ENCODE results near the gene TELO2.

TELO2 gene

DNA sequence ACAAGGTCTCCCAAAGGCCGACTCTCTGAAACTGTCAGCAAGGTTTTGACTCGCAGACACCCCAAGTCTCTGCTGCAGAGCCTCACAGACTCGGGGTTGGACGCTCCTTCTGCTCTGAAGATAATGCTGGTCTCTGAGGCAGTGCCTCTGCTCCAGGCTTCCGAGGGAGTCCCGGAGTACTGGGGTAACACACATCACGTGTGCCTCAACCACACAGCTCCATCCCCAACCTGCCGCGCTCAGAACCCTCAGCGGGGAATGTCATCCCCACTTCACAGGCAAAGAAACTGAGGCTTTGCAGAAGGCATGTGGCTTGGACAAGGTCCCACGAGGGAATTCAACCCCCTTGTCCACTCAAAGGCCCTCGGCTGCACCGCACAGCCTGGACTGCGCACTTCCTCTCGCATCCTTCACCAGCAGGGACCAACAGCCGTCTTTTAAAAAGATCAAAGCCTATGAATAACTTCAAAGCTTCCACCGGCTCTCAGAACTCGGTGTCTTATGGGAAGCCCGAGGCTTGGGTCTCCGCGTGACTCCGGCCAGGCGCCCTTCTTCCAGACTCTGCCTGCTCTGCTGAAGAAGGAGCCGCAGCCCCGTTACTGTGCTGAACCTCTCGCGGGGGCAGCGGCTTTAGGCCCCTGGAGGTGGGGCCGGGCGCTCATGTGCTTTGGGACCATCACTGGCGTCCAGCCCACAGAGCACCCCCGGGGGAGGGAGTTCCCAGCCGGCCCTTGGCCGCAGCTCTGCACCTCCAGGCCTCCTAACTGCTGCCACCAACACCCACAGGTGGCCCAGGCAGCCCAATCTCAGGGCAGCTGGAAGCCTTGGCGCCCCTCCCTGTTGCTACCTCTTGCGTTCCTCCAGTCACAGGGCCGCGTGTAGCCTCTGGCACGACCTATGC lies 42.5 kb downstream of the TELO2 start:
- no peak for DNase-seq (ENCODE audit: low read depth in 3 of 3)

DNA sequence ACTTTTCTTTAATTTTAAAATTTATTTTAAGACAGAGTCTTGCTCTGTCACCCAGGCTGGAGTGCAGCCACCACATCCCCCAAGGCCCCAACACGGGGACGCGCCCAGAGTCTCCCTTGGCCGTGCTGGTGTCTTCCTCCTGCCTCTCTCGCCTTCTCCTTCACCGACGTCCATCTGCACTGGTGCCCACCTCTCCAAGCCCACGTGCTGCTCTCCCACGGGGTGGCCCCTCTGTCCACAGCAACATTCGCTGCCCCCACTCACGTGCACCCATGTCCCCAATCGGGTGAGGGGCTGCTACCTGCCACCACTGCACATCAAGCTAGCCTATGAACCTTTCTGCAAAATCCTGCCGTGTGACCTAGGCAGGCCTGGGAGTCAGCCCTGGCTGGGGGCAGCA lies 43.4 kb downstream of the TELO2 start:
- DNase-seq (ENCODE audit: low read depth in 3 of 3) = no peak

DNA sequence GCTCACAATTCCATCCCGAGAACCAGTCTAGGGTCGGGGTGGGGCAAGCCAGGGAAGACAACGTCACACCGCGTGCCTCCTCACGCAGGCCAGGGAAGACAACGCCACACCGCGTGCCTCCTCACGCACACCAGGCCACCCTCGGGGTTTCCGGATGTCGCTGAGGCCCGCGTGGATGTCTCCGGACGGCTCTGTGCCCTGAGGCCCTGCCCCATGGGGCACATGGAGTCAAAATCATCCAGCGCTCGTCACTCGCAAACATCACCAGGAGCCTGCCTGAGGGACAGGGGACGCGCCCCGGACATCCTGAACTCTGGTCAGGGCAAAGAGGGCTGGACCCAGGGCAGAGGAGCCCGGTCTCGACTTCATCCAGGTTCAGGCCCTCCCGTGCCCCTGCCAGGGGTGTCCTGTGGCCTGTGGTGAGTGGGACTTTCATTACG lies 44.0 kb downstream of the TELO2 start:
- no peak for DNase-seq (ENCODE audit: low read depth in 3 of 3)

DNA sequence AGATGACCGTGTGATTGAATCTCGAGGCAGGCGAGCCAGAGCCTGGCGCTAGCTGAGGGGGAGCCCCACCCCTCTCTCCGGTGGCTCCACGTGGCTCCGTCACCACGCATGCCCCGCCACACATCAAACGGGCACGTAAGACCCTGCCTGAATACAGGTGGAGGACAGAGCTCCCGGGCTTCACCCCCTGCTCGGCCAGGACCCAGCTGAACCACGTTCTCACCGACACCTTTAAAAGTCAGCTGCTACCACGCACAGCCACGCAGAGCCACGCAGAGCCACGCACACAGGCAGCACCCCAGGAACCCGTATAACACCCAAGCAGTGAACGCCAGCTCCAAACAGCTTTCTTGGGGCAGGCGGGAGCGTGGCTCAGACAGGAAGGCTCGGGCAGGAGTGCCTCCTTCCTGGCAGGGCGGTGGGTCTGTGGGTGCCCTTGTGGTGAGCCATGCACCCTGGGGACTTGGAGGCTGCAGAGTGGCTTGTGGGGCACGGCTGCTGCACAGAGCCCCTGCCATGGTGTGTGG lies 44.7 kb downstream of the TELO2 start:
- DNase-seq (ENCODE audit: low read depth in 3 of 3) = no peak

DNA sequence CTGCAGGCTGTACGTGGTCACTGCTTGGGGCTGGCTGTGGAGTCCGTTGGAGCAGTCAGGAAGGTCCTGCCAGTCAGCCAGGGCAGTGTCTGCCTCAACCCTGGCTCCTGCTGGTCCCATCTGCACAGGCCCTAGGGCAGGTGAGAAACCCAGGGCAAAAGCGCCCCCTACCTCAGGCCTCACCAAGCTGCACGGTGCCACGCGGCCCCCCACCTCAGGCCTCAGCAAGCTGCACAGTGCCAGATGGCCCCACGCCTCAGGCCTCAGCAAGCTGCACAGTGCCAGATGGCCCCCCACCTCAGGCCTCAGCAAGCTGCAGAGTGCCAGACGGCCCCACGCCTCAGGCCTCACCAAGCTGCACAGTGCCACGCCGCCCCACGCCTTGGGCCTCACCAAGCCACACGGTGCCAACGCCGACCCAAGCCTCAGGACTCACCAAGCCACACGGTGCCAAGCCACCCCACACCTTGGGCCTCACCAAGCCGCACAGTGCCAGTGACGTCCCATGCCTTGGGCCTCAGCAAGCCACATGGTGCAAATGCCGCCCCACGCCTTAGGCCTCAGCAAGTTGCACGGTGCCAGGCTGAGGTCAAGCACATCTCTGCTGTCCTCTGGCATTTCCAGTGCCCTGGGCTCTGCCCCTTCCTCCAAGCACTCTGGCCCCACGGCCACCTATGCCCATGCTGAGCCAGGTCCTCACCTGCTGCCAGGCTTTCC lies 45.8 kb downstream of the TELO2 start:
- no peak for DNase-seq (ENCODE audit: low read depth in 3 of 3)

DNA sequence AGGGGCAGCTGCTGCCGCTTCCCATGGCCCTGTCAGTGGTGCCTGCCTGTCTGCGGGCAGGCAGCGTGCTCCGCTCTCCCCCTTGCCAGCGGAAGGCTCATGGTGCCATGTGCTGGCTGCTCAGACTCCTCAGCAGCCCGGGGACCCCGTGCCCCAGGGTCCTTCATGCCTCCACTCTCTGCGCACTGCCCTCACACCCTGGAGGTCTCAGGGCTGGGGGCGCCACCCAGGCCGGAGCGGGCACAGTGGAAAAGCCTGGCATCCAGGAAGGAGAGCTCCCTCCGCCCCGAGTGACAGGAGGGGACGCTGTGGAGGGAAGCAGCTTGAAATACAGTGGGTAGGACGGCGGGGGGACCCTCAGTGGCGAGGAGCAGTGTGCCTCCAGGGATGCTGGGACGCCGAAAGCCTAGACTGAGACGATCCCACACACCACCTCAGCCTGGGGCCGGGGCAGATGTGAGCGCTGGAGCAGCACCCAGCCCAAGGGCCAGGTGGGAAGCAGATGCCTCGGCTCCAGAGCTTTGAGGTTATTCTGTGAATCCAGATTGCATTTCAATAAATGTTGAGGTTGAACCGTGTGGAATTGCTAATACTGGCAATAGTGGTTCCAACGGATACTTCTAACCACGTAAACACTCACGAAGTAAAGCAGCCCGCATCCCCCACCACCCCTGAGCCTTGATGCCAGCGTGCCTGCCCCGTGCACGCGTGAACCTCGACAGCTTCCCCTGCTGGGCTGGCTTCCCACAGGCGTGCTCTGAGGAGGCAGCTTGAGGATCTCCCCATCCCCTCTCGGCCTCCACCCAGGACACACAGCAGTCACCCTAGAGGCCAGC lies 46.8 kb downstream of the TELO2 start:
- no peak for DNase-seq (ENCODE audit: low read depth in 3 of 3)

DNA sequence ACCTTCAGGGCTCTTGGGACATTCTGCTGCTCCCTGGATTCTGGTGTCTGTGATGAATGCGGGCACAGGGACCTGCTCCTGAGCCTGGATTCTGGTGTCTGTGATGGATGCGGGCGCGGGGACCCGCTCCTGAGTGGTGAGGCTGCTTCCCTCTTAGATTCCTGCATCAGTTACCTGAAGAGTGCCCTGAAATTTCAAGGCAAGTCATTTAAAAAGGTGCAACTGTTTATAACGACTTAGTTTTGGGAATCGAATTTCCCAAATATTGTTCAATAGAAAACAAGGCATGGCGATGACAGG lies 47.3 kb downstream of the TELO2 start:
- DNase-seq (ENCODE audit: low read depth in 3 of 3) = no peak

DNA sequence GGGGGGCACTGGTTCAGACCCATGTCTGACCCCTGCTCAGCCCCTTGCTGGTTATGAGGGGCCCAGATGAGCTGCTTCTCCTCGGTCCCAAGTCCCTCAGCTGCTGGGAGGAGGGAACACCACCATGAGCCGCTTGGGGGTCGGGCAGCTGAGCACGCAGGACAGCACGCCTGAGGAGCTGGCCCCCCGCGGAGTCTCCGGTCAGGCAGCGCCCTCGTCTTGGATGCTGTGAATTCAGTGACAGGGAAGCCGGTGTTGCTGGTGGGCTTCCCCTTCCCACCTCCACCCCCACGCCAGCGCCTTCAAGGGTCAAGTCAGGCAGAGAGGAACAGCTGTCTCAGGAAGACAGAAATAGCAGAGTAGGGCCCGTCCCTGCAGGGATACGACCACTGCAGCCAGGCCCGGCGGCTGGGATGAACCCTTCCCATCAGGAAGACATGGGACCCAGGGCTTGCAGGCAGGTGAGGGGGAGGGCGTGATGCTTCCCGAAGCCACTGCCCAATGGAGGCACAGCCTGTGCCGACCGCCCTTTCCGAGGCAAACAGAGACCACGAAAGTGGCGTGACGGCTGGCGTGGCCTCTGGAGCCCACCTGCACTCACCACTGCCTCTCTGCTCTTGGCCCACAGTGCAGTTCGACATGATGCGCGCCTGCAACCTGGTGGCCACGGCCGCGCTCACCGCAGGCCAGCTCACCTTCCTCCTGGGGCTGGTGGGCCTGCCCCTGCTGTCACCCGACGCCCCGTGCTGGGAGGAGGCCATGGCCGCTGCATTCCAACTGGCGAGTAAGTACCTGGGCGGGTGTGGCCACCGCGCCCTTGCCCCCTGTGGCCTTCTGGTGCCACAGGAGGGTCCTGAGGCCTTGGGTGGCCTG lies 48.4 kb downstream of the TELO2 start:
- no peak for DNase-seq (ENCODE audit: low read depth in 3 of 3)

DNA sequence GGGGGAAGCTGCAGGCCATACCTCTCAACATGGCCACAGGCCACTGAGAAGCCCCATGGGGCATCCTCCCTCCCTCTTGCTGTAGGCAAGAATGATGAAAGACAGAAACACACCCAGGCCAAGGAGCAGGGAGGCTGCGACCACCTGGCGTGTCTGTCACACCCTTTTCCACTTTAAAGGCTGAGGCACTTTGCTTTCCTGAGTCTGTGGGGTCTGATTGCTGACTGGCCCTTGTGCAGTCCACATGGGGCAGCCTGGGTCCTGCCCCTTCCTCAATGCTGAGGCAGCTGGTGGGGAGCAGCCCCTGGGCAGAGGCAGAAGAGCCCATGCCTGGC lies 49.0 kb downstream of the TELO2 start:
- DNase-seq (ENCODE audit: low read depth in 3 of 3) = no peak

DNA sequence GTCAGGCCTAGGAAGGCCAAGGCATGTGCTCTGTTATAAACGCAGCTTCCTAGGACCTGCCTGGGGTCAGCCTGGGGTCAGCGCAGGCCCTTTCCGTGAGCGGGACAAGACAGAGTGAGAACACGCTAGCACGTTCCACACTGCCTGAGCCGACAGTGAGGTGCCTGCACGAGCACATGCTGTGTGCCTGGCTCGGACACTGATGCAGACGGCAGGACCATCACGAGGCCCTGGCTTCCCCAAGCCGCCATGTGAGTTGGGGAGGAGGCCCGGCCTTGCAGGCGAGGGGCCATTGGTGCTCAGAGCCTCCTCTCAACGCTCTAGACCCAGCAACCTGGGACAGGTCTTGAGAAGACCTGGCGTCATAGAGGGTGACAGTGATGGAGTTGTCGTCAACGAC lies 49.4 kb downstream of the TELO2 start:
- DNase-seq (ENCODE audit: low read depth in 3 of 3) = no peak

DNA sequence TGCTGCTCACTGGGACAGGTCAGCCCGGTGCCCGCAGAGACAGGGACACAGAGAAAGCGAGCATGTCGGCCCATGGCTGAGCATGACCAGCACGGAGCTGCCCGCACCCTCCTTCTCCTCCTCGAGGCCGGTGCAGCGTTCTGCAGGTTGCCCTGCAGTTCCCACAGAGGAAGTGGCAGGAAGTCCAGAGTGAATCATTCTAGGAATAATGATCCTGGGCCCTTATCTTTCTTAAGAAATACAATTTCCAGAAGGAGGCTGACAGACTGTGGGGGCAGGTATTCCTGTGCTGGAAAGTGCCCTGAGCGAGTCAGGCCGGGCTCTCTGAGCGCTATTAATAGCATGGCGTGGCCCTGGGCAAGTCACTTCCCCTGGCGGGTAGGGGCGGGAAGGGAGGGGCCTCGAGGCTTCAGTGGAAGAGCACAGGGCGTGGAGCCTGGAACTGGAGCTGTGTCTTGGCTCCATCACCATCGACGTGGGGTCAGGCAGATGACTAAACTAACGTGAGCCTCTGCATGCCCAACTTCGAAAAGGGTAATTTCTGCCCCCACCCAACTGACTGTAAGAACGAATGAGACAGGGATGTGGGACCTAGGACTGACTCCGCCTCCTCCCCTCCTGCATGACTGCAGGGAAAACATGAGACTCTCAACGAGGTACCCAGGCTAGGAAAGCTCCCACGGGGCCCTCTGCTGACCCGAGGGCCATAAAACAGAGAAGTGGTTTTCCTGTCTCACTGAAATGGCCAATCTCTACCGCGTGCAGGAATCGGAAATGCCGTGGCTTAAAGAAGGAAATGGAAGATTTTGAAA lies 50.1 kb downstream of the TELO2 start:
- DNase-seq (ENCODE audit: low read depth in 3 of 3) = peak in 2 of 3 experiments; percentile 32 to 35

DNA sequence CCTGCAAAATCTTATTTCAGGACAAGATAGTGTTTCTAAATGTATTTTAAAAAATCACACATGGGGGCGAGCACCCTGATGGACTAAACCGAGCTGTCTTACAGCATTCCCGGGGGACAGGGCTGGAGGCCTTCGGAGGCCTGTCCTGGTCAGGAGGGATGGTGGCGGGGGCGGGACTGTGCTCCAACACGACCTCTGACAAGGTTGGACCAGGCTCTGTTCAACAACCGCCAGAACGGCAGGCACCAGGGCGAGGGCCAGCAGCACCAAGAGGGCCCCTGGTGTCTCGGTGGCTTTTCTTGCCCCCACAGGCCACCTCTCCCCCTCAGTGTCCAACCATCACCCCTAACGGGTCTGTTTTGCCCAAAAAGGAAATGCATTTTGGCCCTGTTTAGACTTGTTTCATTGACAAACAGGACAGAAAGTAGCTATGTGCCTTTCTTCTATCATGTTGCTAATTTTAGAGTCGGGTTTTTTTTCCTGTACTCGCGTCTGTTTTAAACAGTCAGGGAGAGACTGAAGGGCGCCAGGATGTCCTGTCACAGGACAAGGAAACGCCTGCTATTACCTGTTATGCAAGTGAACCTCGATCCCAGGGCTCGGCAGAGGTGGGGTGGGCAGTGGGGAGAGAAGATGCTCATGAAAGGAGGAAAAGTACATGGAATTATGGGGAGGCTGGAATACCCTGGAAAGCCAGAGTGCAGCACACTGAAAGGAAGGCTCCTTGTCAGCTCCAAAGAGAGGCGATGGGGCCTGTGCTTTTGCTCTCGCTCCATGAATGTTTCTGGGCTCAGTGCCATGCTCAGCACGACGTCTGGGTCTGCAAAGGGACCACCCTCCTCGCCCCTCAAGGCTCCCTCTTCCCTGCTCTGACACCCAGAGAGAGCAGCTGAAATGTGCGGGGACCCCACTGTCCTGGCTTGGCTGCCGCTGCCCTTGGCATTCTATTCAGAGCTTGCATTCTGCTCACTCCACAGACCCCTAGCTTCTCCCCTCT lies 52.2 kb downstream of the TELO2 start:
- DNase-seq (ENCODE audit: low read depth in 3 of 3) = no peak

DNA sequence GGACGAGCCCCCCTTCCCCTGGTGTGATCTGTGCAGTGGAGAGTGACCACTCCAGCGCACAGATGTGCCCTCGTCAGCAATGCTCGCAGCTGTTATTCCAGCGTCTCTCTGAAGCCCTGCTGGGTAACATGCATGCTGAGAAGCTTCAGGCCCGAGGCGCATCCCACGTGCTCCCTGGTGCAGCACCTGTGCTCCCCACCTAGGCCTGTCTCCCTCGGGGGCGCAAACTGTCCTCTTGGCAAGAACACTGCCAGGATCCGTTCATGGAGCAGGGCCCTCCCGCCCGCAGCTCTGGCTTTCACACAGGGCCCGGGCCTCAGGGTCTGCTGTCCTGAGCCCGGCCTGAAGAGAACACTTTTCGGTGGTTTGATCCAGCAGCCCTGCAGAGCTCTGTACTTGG lies 53.3 kb downstream of the TELO2 start:
- no peak for DNase-seq (ENCODE audit: low read depth in 3 of 3)

DNA sequence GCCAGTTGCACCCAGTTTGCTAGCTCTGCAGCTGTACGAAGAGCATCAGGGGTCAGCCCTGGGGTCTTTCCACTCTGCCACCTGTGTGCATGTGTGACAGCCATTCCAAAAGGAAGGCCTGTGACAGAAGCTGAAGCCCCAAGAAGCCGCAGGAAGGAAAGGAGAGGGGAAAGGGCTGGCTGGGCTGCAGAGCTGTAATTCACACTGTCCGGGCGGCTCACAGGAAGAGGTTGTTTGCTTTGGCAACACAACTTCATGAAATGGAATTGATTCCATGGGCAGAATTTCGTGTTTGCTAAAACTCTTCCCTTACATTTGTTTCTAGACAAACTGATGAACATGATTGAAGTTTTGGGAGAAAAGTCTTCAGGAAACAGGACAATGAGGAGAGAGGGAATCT lies 55.1 kb downstream of the TELO2 start:
- DNase-seq (ENCODE audit: low read depth in 3 of 3) = no peak

DNA sequence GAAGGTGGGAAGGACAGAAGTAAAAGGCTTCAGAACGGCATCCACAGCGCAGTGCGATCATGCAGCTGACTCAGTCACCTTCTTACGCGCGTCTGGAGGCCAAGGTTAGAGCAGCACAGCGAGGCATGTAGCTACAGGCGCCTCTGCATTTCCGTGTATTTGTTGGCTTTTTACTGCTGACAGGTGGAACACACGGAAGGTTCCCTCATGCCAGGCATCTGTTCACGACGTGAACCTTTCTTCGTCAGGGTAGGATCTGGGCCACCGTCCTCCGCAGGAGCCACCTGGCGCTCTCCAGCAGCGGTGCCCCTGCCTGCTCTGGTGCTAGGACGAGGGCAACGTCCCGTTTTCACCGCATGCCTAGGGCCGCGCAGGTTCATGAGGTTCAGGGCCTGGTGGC lies 55.6 kb downstream of the TELO2 start:
- DNase-seq (ENCODE audit: low read depth in 3 of 3) = no peak

DNA sequence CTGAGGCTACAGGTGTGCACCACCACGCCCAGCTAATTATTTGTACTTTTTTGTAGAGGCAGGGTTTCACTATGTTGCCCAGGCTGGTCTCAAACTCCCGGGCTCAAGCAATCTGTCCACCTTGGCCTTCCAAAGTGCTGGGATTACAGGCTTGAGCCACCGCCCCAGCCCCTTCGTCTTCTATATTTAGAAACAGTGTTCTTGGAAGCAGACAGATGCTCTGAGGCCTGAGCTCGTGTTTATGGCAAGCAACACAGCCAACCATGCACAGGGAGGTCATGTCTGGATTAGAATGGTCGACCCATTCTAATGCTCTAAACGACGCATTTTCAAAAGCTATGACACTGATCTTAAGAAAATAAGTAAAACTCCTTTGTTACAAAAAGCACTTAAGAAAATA lies 56.9 kb downstream of the TELO2 start:
- no peak for DNase-seq (ENCODE audit: low read depth in 3 of 3)

DNA sequence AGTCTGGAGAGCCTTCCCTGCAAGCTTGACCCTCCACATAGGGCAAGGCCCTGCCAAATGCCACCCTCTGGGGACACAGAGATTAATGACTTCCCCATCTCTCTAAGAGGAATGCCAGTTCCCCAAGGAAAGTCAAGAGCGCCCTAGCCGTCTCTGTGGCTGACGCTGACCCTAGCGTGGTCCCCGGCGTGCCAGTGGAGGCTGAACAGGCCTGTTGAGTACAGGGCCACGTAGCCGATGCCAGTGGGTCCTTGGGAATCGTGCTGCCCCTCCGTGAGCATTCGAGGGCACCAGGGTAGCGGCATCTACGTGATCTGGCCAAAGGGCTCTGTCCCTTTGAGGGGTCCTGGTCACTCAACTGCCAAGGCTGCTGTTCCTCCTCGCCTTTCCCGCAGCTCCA lies 57.5 kb downstream of the TELO2 start:
- DNase-seq (ENCODE audit: low read depth in 3 of 3) = no peak

DNA sequence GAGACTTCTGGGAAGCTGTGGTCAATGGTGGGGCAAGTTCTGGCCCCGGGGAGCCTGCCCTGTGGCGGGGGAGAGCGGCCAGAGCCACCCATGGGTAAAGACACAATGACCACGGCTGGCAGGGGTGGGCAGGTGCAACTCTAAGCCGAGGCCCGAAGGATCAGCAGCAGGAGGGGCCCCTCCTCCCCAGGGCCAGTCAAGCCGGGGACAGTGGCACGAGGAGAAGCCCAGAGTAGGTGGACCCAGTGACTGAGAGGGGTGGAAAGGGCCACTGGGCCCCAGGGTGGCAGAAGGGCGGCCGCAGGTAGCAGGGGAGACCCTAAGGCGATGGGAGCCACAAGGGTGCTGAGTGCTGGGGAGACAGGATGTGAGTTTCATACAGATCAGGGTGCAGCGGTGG lies 58.0 kb downstream of the TELO2 start:
- DNase-seq (ENCODE audit: low read depth in 3 of 3) = no peak

DNA sequence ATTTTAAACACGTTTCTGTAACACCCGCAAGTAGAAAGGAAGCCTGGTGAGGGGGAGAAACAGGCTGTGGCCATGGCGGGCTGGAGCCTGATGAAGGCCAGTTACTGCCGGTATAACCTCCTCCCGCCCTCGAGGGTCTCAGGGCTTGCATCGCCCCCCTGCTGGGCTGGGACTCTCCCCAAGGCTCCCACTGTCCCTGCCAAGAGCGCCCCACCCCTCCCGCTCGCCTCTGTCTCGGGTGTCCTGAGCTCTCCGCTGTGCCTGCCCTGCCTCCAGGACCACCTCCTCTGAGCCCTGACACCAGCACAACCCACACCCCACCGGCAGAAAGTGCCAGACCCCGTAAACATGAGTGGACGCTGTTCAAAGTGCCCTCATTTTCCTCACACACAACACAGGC lies 59.0 kb downstream of the TELO2 start:
- DNase-seq (ENCODE audit: low read depth in 3 of 3) = no peak
